Activated T-cell treated with anti-CD3 and anti-CD28 coated beads, Interleukin-2, amount 50 U/mL, for 24 hours (primary cell): ENCODE measurements around the gene PROC.

Experiments used
- DNase-seq: peaks from one replicate; pipeline ENCODE4 v3.0.0-alpha.2; 2020
- H3K27ac Mint-ChIP-seq: 2 replicates; pipeline ENCODE4 v1.8.0; 2020; ENCODE audit warnings: mild to moderate bottlenecking, mixed read lengths
- H3K27me3 Mint-ChIP-seq: 2 replicates; pipeline ENCODE4 v1.8.0; 2020; ENCODE audit warnings: mixed read lengths
- H3K36me3 Mint-ChIP-seq: 2 replicates; pipeline ENCODE4 v1.8.0; 2020; ENCODE audit warnings: low read depth, mixed read lengths
- H3K4me1 Mint-ChIP-seq: 2 replicates; pipeline ENCODE4 v1.8.0; 2020; ENCODE audit warnings: low read depth, mixed read lengths
- H3K4me3 Mint-ChIP-seq: 2 replicates; pipeline ENCODE4 v1.8.0; 2020; ENCODE audit warnings: mild to moderate bottlenecking, moderate library complexity, mixed read lengths
- H3K9me3 Mint-ChIP-seq: 2 replicates; pipeline ENCODE4 v1.8.0; 2020; ENCODE audit warnings: mixed read lengths

The PROC gene

GRCh38 chr2:127425540-127426490 lies 7.6 kb downstream of the PROC start:
- Mint-ChIP-seq H3K9me3 (no peaks in the 10 kb centered on the region), H3K27ac (no peak overlapping the region), H3K36me3 (no peaks in the 10 kb centered on the region), H3K4me3 (no peak overlapping the region), H3K4me1 (peaks cover 11% of the 10 kb centered on the region), H3K27me3 (peaks cover 48% of the 10 kb centered on the region)
- no peak for DNase-seq

- H3K9me3 Mint-ChIP-seq: no peaks in the 10 kb centered on the region
- peaks cover 11% of the 10 kb centered on the region for H3K4me1 Mint-ChIP-seq
- peaks cover 39% of the 10 kb centered on the region for H3K27me3 Mint-ChIP-seq
- no peaks in the 10 kb centered on the region for H3K36me3 Mint-ChIP-seq
- no peak overlapping the region for H3K27ac Mint-ChIP-seq
- DNase-seq: no peak
- no peak overlapping the region for H3K4me3 Mint-ChIP-seq
Measured at GRCh38 chr2:127426501-127427354, 8.5 kb downstream of the PROC start.

- Mint-ChIP-seq H3K27me3 (peaks cover 31% of the 10 kb centered on the region), H3K9me3 (no peaks in the 10 kb centered on the region), H3K36me3 (no peaks in the 10 kb centered on the region), H3K27ac (no peak overlapping the region), H3K4me3 (no peak overlapping the region), H3K4me1 (peaks cover 10% of the 10 kb centered on the region)
- no peak for DNase-seq
Measured at GRCh38 chr2:127427376-127428056, 9.3 kb downstream of the PROC start.

GRCh38 chr2:127428057-127428814 lies 10.0 kb downstream of the PROC start:
- Mint-ChIP-seq H3K36me3 (no peaks in the 10 kb centered on the region), H3K4me1 (peaks cover 7% of the 10 kb centered on the region), H3K9me3 (no peaks in the 10 kb centered on the region), H3K4me3 (no peak overlapping the region), H3K27me3 (peaks cover 27% of the 10 kb centered on the region), H3K27ac (no peak overlapping the region)
- DNase-seq: no peak

GRCh38 chr2:127428815-127429109 lies 10.5 kb downstream of the PROC start:
- H3K27ac Mint-ChIP-seq: no peak overlapping the region
- H3K36me3 Mint-ChIP-seq: no peaks in the 10 kb centered on the region
- H3K4me1 Mint-ChIP-seq: peaks cover 3% of the 10 kb centered on the region
- no peak overlapping the region for H3K4me3 Mint-ChIP-seq
- DNase-seq: no peak
- no peaks in the 10 kb centered on the region for H3K9me3 Mint-ChIP-seq
- H3K27me3 Mint-ChIP-seq: peaks cover 22% of the 10 kb centered on the region

GRCh38 chr2:127429291-127429690 lies 11.1 kb downstream of the PROC start:
- H3K4me1 Mint-ChIP-seq: no peaks in the 10 kb centered on the region
- no peaks in the 10 kb centered on the region for H3K9me3 Mint-ChIP-seq
- H3K4me3 Mint-ChIP-seq: no peak overlapping the region
- DNase-seq: no peak
- H3K27ac Mint-ChIP-seq: no peak overlapping the region
- H3K27me3 Mint-ChIP-seq: peaks cover 16% of the 10 kb centered on the region
- H3K36me3 Mint-ChIP-seq: no peaks in the 10 kb centered on the region

GRCh38 chr2:127429844-127430425 lies 11.7 kb downstream of the PROC start:
- Mint-ChIP-seq H3K9me3 (no peaks in the 10 kb centered on the region), H3K27ac (no peak overlapping the region), H3K36me3 (no peaks in the 10 kb centered on the region), H3K27me3 (peaks cover 12% of the 10 kb centered on the region), H3K4me3 (no peak overlapping the region), H3K4me1 (no peaks in the 10 kb centered on the region)
- no peak for DNase-seq

- H3K9me3 Mint-ChIP-seq: no peaks in the 10 kb centered on the region
- H3K27ac Mint-ChIP-seq: no peak overlapping the region
- no peaks in the 10 kb centered on the region for H3K36me3 Mint-ChIP-seq
- H3K27me3 Mint-ChIP-seq: no peaks in the 10 kb centered on the region
- H3K4me1 Mint-ChIP-seq: no peaks in the 10 kb centered on the region
- no peak overlapping the region for H3K4me3 Mint-ChIP-seq
- no peak for DNase-seq
Measured at GRCh38 chr2:127431408-127432023, 13.3 kb downstream of the PROC start.

- Mint-ChIP-seq H3K27me3 (no peaks in the 10 kb centered on the region), H3K4me3 (no peak overlapping the region), H3K4me1 (no peaks in the 10 kb centered on the region), H3K36me3 (no peaks in the 10 kb centered on the region), H3K27ac (no peak overlapping the region), H3K9me3 (no peaks in the 10 kb centered on the region)
- DNase-seq: no peak
Measured at GRCh38 chr2:127434515-127434914, 16.3 kb downstream of the PROC start.

GRCh38 chr2:127437056-127437455 lies 18.8 kb downstream of the PROC start:
- Mint-ChIP-seq H3K9me3 (peaks cover 9% of the 10 kb centered on the region), H3K4me3 (no peak overlapping the region), H3K4me1 (no peaks in the 10 kb centered on the region), H3K27ac (no peak overlapping the region), H3K27me3 (no peaks in the 10 kb centered on the region), H3K36me3 (no peaks in the 10 kb centered on the region)
- no peak for DNase-seq

- no peak overlapping the region for H3K4me3 Mint-ChIP-seq
- no peaks in the 10 kb centered on the region for H3K36me3 Mint-ChIP-seq
- H3K4me1 Mint-ChIP-seq: no peaks in the 10 kb centered on the region
- H3K9me3 Mint-ChIP-seq: peaks cover 17% of the 10 kb centered on the region
- DNase-seq: no peak
- H3K27me3 Mint-ChIP-seq: no peaks in the 10 kb centered on the region
- no peak overlapping the region for H3K27ac Mint-ChIP-seq
Measured at GRCh38 chr2:127437781-127438726, 19.8 kb downstream of the PROC start.

- H3K36me3 Mint-ChIP-seq: no peaks in the 10 kb centered on the region
- H3K4me3 Mint-ChIP-seq: no peak overlapping the region
- DNase-seq: no peak
- H3K9me3 Mint-ChIP-seq: peaks cover 17% of the 10 kb centered on the region
- no peak overlapping the region for H3K27ac Mint-ChIP-seq
- no peaks in the 10 kb centered on the region for H3K4me1 Mint-ChIP-seq
- H3K27me3 Mint-ChIP-seq: no peaks in the 10 kb centered on the region
Measured at GRCh38 chr2:127439343-127439742, 21.1 kb downstream of the PROC start.

GRCh38 chr2:127448526-127448925 lies 30.3 kb downstream of the PROC start:
- Mint-ChIP-seq H3K27me3 (no peaks in the 10 kb centered on the region), H3K4me1 (no peaks in the 10 kb centered on the region), H3K9me3 (peaks cover 7% of the 10 kb centered on the region), H3K36me3 (peaks cover 12% of the 10 kb centered on the region), H3K4me3 (no peak overlapping the region), H3K27ac (no peak overlapping the region)
- DNase-seq: no peak
